Smooth muscle cell (in vitro differentiated cells): ENCODE measurements around the gene STK11. TPM values are rescaled to one million over a fixed set of nuclear protein-coding genes. Genes with fewer than 3 reads are reported as not detected.

Source experiments
- DNase-seq: peaks from one replicate; lab custom pipeline; 2025; ENCODE audit not compliant: unreplicated experiment; lab: John Stamatoyannopoulos, UW
- H2AFZ ChIP-seq: fragments of 200-600 bp; sonication (generic); 2 replicates; pipeline ENCODE4 v1.6.0; 2016; ENCODE audit warnings: antibody characterized with exemption, low read depth, mild to moderate bottlenecking
- H3F3A ChIP-seq: fragments of 200-600 bp; sonication (generic); 2 replicates; pipeline ENCODE4 v1.6.0; 2017; ENCODE audit warnings: antibody characterized with exemption, low read depth
- H3K27ac ChIP-seq: fragments of 200-600 bp; sonication (generic); 2 replicates; pipeline ENCODE4 v1.5.1; 2016; ENCODE audit warnings: low read depth, mild to moderate bottlenecking
- H3K27me3 ChIP-seq: fragments of 200-600 bp; sonication (generic); 2 replicates; pipeline ENCODE4 v1.6.1; 2016; ENCODE audit warnings: low read depth, mild to moderate bottlenecking
- H3K36me3 ChIP-seq: fragments of 200-600 bp; sonication (generic); 2 replicates; pipeline ENCODE4 v1.5.1; 2016; ENCODE audit warnings: low read depth
- H3K4me1 ChIP-seq: fragments of 200-600 bp; sonication (generic); 2 replicates; pipeline ENCODE4 v1.5.1; 2016; ENCODE audit warnings: low read depth
- H3K4me2 ChIP-seq: fragments of 200-600 bp; sonication (generic); 2 replicates; pipeline ENCODE4 v1.6.0; 2016; ENCODE audit warnings: mild to moderate bottlenecking
- H3K4me3 ChIP-seq: fragments of 200-600 bp; sonication (generic); 2 replicates; pipeline ENCODE4 v1.5.1; 2016; ENCODE audit warnings: mild to moderate bottlenecking
- H3K79me2 ChIP-seq: fragments of 200-600 bp; sonication (generic); 2 replicates; pipeline ENCODE4 v1.6.0; 2016; ENCODE audit warnings: low read depth, mild to moderate bottlenecking
- H3K9ac ChIP-seq: fragments of 200-600 bp; sonication (generic); 2 replicates; pipeline ENCODE4 v1.6.0; 2016; ENCODE audit warnings: low read depth
- H3K9me3 ChIP-seq: fragments of 200-600 bp; sonication (generic); replicated peaks from 2 replicates; pipeline ENCODE4 v1.5.1; 2016; ENCODE audit warnings: low read depth
- H4K20me1 ChIP-seq: fragments of 200-600 bp; sonication (generic); 2 replicates; pipeline ENCODE4 v1.6.0; 2016; ENCODE audit warnings: low read depth
- WGBS: methylation state at CpG from one replicate; pipeline ENCODE4 v1.1.7; 2016; ENCODE audit warnings: low lambda C conversion rate; 5-methylcytosine and 5-hydroxymethylcytosine counted together
- polyA plus RNA-seq: library from polyadenylated mRNA; unstranded; fragments of >200 nt; fragmentation: Nextera tagmentation; extraction: Ambion mirVana; gene quantifications from 2 replicates; pipeline ENCODE4 v1.2.1, GENCODE V29; 2016
- total RNA-seq: library from RNA; depleted of rRNA; stranded (reverse); fragments of >200 nt; gene quantifications from 2 replicates; pipeline ENCODE4 v1.2.3, GENCODE V29; 2014
- TF ChIP-seq, protein P1 (sequence below): fragments of 200-600 bp; sonication (generic); IDR thresholded peaks from 2 replicates; pipeline ENCODE4 v1.5.1; 2017; ENCODE audit warnings: borderline replicate concordance, mild to moderate bottlenecking, antibody characterized with exemption; ENCODE audit not compliant: insufficient read depth, poor library complexity, severe bottlenecking

STK11 gene
- total and polyA plus RNA-seq, 2 experiments from 2014 or later: 23.6 to 62.3 TPM

- peaks cover 71% of the 10 kb centered on the region for H4K20me1 ChIP-seq
- H3K27ac ChIP-seq: no peak overlapping the region
- 96% methylated on average over 52 of the region's 69 CpGs for WGBS
- H3K9me3 ChIP-seq: no peaks in the 10 kb centered on the region
- TF ChIP-seq, protein P1, sequence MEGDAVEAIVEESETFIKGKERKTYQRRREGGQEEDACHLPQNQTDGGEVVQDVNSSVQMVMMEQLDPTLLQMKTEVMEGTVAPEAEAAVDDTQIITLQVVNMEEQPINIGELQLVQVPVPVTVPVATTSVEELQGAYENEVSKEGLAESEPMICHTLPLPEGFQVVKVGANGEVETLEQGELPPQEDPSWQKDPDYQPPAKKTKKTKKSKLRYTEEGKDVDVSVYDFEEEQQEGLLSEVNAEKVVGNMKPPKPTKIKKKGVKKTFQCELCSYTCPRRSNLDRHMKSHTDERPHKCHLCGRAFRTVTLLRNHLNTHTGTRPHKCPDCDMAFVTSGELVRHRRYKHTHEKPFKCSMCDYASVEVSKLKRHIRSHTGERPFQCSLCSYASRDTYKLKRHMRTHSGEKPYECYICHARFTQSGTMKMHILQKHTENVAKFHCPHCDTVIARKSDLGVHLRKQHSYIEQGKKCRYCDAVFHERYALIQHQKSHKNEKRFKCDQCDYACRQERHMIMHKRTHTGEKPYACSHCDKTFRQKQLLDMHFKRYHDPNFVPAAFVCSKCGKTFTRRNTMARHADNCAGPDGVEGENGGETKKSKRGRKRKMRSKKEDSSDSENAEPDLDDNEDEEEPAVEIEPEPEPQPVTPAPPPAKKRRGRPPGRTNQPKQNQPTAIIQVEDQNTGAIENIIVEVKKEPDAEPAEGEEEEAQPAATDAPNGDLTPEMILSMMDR: no peak
- peaks cover 56% of the 10 kb centered on the region for H3K79me2 ChIP-seq
- H3F3A ChIP-seq: peaks cover 6% of the 10 kb centered on the region
- H3K4me1 ChIP-seq: peaks cover 9% of the 10 kb centered on the region
- no peak for DNase-seq
- no peaks in the 10 kb centered on the region for H3K36me3 ChIP-seq
- no peak overlapping the region for H3K9ac ChIP-seq
- no peak overlapping the region for H3K4me3 ChIP-seq
- no peaks in the 10 kb centered on the region for H3K27me3 ChIP-seq
- no peak overlapping the region for H3K4me2 ChIP-seq
- no peak overlapping the region for H2AFZ ChIP-seq
These were observed 47.4 kb upstream of the STK11 start for GRCh38 chr19:1157931-1158884.

DNA sequence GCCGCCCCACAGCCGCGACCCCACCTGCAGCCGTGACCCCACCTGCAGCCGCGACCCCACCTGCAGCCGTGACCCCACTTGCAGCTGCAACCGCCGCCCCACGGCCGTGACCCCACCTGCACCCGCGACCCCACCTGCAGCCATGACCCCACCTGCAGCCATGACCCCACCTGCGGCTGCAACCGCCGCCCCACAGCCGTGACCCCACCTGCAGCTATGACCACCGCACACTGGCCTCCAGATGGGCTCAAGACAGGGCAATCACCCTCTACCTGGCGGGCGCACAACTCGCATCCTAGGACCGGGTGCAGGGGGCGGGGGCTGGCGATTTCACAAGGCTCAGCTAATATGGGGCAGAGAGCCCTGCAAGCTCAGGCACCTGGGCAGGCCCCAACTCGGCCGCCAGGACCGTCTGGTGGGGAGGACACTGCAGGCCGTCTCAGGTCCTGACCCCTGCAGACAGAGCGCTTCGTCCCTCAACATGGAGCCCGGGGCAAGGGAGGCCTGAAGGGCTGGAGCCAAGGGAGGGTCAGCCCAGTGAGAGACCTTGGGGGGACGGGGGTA is 46.6 kb upstream of the STK11 start:
- no peak for DNase-seq
- H3K9me3 ChIP-seq: no peaks in the 10 kb centered on the region
- H3K36me3 ChIP-seq: no peaks in the 10 kb centered on the region
- no peak overlapping the region for H2AFZ ChIP-seq
- H3K4me3 ChIP-seq: no peak overlapping the region
- H3K9ac ChIP-seq: no peak overlapping the region
- peaks cover 9% of the 10 kb centered on the region for H3K4me1 ChIP-seq
- WGBS: 98% methylated on average over 19 of the region's 32 CpGs
- H4K20me1 ChIP-seq: peaks cover 78% of the 10 kb centered on the region
- peaks cover 6% of the 10 kb centered on the region for H3F3A ChIP-seq
- H3K4me2 ChIP-seq: no peak overlapping the region
- TF ChIP-seq, protein P1: no peak
- H3K79me2 ChIP-seq: peaks cover 50% of the 10 kb centered on the region
- no peak overlapping the region for H3K27ac ChIP-seq
- H3K27me3 ChIP-seq: no peaks in the 10 kb centered on the region

GRCh38 chr19:1159864-1160595 is 45.5 kb upstream of the STK11 start:
- Histone ChIP-seq H3K27me3 (no peaks in the 10 kb centered on the region), H3K79me2 (peaks cover 42% of the 10 kb centered on the region), H3K9me3 (no peaks in the 10 kb centered on the region), H3K4me1 (peaks cover 9% of the 10 kb centered on the region), H3K27ac (no peak overlapping the region), H3K9ac (no peak overlapping the region), H3K36me3 (no peaks in the 10 kb centered on the region), H4K20me1 (peaks cover 76% of the 10 kb centered on the region), H3K4me3 (no peak overlapping the region), H2AFZ (no peak overlapping the region), H3F3A (peaks cover 6% of the 10 kb centered on the region), H3K4me2 (no peak overlapping the region)
- no peak for DNase-seq
- TF ChIP-seq, protein P1: no peak
- WGBS: 95% methylated on average over 27 of the region's 31 CpGs
